AG20443 (cell line): Measurements from ENCODE around the gene CCDC138.

ENCODE experiments used
- DNase-seq: peaks from one replicate; pipeline ENCODE4 v3.0.0; 2012; ENCODE audit warnings: low spot score, mixed read lengths

CCDC138 gene

GRCh38 chr2:108829578-108830310 is 43.2 kb downstream of the CCDC138 start:
- no peak for DNase-seq

DNA sequence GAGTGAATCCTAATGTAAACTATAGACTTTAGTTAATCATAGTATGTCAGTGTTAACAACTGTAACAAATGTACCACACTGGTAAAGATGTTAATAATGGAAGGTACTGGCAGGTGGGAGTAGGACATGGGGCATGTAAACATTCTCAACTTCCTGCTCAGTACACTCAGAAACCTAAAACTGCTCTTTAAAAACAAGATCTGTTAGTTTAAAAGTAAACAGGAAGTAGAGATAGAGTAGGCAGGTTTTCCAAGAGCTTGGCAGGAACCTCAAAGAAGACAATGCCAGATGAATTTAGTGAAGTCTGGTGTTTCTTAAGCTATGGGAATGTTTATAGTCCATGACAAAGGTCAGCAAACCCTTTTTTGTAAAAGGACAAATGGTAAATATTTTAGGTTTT is 46.6 kb downstream of the CCDC138 start:
- DNase-seq: no peak

- DNase-seq: no peak
These were observed 48.0 kb downstream of the CCDC138 start for GRCh38 chr2:108834620-108835019.

DNA sequence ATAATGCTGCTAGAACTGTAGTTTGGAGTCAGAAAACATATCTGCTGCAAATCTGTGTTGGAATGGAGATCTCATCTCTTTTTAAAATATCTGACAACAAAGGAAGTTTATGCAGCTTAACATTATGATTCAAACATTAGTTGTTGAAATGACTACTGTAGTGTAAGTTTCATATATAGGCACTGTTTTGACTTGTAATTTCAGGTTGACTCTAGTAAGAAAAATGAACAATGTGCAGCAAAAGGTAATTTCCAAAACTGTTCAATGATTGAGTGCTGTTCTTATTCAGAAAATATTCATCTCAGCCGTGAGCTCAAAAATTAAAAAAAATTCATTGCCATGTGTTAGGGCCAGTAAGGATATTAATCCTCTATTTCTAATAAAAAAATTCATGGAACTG is 48.5 kb downstream of the CCDC138 start:
- DNase-seq: no peak

- no peak for DNase-seq
These were observed 50.6 kb downstream of the CCDC138 start for GRCh38 chr2:108837198-108837597.

- DNase-seq: no peak
These were observed 54.9 kb downstream of the CCDC138 start for GRCh38 chr2:108841506-108841905.

DNA sequence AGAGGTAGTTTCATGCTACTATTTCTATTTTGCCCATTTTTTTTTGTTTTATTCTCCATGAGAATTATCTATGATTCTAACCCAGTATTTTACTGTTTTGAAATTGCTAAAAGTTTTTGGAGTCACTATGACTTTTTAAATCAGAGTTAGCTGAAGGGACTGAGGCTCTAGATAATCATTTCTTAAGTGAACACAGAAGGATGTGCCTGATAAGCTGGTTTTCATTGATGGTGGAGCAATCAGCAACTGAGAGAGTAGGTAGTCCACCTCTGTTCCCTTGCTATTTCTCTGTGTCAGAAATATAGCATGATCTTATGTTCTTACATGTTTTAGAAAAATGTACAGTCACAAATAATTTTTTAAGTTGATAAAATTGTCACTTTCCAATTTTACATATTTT is 59.4 kb downstream of the CCDC138 start:
- no peak for DNase-seq

- no peak for DNase-seq
These were observed 60.4 kb downstream of the CCDC138 start for GRCh38 chr2:108847000-108847399.

GRCh38 chr2:108852375-108852774 is 65.8 kb downstream of the CCDC138 start:
- no peak for DNase-seq

GRCh38 chr2:108853421-108853820 is 66.8 kb downstream of the CCDC138 start:
- no peak for DNase-seq

DNA sequence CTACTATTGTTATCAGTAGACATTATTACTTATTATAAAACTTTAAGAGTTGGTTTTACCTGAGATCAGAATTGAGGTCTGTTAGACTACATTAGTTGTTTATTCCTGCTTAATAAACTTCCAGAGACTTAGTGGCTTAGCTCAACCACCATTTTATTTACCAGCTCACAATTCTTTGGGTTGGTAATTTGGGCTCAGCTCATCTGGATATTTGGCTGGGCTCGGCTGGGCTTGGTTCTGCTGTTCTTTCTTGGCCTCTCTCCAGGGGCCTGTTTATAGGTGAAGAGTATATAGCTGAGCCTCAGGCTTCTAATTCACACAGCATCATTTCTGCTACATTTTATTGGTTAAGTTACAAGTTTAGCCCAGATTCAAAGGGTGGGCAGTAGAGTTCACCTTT is 67.9 kb downstream of the CCDC138 start:
- no peak for DNase-seq

- DNase-seq: no peak
These were observed 68.6 kb downstream of the CCDC138 start for GRCh38 chr2:108855194-108855593.

DNA sequence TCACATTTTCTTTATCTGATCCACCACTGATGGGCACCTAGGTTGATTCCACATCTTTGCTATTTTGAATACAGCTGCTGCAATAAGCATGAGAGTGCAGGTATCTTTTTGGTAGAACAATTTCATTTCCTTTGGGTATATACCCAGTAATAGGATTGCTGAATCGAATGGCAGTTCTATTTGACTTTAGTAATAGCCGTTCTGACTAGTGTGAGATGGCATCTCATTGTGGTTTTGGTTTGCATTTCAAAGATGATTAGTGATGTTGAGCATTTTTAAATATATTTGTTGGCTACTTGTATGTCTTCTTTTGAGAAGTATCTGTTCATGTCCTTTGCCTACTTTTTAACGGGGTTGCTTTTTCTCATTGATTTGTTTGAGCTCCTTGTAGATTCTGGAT is 72.3 kb downstream of the CCDC138 start:
- DNase-seq: no peak

GRCh38 chr2:108866041-108866440 is 79.5 kb downstream of the CCDC138 start:
- DNase-seq: no peak

- DNase-seq: no peak
These were observed 82.3 kb downstream of the CCDC138 start for GRCh38 chr2:108868911-108869310.

GRCh38 chr2:108869542-108869941 is 83.0 kb downstream of the CCDC138 start:
- no peak for DNase-seq

GRCh38 chr2:108870069-108870644 is 83.6 kb downstream of the CCDC138 start:
- DNase-seq: no peak

DNA sequence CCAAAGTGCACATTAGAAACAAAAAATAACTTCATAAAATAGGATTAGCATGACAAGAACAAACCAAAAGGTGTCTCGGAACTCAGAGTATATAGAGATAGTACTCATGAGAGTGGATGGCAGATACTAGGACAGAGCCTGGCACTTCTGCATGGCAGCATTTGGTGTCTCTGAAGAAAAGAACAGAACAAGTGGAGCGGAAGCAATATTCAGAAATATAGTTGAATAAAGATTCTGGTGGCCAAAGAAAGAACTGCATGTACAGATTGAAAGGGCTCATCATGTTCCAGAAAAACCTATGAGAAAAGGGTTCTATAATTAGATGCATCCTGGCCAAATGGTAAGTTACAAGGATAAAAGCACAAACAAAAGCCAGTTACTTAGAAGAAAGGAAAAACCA is 90.9 kb downstream of the CCDC138 start:
- DNase-seq: no peak

DNA sequence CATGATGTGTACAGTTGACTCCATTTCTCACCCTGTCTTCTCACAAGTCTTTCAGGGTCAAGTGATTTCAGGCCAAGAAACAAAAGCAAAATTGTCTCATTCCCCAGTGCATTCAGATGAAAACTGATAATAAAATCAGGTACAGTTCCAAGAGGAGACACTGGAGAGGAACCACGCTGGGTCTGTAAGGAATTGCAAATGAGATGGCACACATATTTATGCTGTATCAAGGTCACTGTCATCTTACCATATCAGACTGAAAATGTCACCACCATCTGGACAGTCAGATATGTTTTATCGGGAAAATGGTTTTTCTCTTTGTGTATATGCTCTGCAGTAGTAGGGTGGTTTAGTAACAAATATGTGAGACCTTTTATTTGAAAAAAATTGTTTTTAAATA is 91.7 kb downstream of the CCDC138 start:
- no peak for DNase-seq

DNA sequence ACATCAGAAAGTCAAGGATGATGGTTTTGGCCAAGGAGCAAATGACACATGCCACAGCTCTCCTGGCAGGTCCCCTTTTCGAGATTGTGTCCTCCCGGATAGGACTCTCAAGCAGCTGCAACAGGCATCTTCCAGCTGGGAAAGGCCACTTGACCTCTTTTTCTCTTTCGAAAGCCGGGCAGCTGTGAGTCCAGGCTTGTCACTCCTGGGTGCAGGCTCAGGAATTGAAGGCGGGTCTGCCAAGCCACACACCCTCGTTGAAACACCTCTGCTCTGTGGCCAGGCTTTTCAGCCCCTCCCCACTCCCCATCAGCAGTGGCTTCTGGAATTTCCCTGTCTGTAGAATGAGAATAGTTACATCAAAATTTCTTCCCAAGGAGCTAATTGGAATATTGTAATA is 98.0 kb downstream of the CCDC138 start:
- no peak for DNase-seq

- no peak for DNase-seq
These were observed 103.3 kb downstream of the CCDC138 start for GRCh38 chr2:108889907-108890306.

DNA sequence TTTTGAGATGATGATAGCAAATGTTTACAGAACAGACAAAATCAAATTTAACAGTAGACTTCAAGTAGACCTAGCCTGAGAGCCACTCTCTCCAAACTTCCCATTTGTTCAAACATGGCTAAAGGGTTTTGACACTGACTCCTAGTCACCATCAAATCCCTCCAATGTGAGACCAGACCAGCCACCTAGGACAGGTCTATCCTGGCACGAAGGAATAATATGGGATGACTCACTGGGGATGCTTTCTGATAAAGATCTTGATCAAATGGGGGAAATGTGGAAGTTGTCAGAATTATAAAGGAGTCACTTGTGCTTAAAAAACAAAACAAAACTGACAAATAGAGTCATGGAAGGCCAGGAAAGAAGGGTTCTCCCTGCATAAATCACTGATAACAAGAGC is 106.7 kb downstream of the CCDC138 start:
- no peak for DNase-seq

DNA sequence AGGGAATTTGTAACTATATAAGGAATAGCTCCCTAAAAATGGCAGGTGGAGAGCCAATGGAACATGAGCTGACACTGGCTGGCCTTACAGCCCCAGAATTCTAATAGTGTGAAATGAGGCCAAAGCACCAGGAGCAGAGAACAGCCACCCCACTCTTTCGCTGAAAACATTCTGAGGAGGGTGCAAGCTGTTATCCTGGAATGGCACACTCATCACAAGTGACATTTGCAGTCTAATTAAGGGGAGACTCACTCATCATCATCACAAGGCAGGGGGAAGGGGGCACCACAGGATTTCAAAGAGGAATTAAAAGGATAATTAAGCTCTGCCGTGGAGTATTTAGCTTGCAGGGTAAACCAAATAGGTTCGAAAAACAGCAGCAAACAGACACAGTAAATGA is 108.2 kb downstream of the CCDC138 start:
- DNase-seq: no peak

DNA sequence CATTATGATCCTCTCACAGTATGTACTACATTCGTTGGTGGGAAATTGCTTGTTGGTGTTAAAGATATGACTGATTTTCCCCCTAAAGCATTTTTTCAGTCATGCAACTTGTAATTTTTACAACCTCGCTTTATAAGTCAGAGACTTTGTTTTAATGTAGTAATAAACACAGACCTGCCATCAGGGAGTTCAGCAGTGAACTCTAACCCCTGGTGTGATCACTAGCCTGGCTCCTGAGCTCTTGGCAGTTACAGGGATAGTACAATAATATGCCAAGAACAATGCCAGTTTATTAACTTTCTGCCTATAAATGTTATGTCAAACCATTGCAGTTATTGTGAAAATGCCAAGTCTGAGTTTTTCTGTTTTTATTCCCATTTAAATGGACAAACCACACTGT is 108.6 kb downstream of the CCDC138 start:
- no peak for DNase-seq
